HG03097 (cell line): ENCODE data around the gene CXCR4.

Experiments used
- ATAC-seq: cut with Tn5 transposase; IDR thresholded peaks from one replicate; pipeline ENCODE4 v1.9.1; 2021; ENCODE audit not compliant: unreplicated experiment, low FRiP score

The CXCR4 gene

GRCh38 chr2:136131961-136132824, 14.2 kb upstream of the CXCR4 start:
- ATAC-seq: peak; percentile 71

GRCh38 chr2:136131484-136131960, 13.6 kb upstream of the CXCR4 start:
- peak; percentile 3 for ATAC-seq

- no peak for ATAC-seq
Measured at GRCh38 chr2:136130511-136130910, 12.6 kb upstream of the CXCR4 start.

GRCh38 chr2:136130045-136130444, 12.1 kb upstream of the CXCR4 start:
- no peak for ATAC-seq

- no peak for ATAC-seq
Measured at GRCh38 chr2:136129601-136130000, 11.7 kb upstream of the CXCR4 start.

GRCh38 chr2:136128905-136129304, 11.0 kb upstream of the CXCR4 start:
- no peak for ATAC-seq

DNA sequence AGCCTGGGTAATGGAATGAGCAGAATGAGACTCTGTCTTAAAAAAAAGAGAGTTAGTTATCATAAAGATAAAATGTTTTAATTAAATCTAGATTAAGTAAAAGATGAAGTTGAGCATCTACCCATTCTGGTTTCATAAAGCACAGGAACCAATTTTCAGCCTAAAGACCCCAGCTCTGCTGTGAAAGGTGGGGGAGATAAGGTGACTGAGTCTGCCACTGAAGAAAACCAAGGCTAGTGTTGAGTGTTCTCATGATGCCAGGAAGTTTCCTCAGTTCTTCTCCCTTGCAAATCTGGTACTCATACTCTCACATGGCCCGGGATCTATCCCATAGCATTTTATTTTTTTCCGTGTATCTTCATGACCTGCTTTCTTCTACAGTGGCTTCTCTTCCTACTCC, 10.4 kb upstream of the CXCR4 start:
- ATAC-seq: no peak

- no peak for ATAC-seq
Measured at GRCh38 chr2:136127356-136127755, 9.4 kb upstream of the CXCR4 start.

GRCh38 chr2:136126421-136126926, 8.5 kb upstream of the CXCR4 start:
- ATAC-seq: no peak

GRCh38 chr2:136126021-136126420, 8.1 kb upstream of the CXCR4 start:
- no peak for ATAC-seq

- no peak for ATAC-seq
Measured at GRCh38 chr2:136125236-136125635, 7.3 kb upstream of the CXCR4 start.

DNA sequence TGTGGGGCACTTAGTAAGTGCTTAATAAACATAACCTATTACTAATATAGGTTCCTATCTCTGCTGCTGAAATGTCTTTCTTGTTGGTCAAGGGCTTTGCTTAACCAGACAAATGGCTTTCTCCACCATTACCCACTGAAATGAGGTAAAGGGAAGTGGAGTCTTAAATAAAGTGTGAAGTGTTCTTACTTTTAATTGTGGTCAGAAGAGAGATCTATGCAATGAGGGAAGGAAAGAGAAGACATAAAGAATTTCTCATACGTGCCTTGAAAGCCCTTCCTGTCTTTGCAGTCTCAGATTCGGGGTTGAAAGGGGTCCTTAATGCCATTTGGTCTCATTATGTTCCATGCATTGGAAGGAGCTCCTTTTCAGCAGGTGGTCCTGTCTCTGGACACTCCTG, 6.9 kb upstream of the CXCR4 start:
- no peak for ATAC-seq

DNA sequence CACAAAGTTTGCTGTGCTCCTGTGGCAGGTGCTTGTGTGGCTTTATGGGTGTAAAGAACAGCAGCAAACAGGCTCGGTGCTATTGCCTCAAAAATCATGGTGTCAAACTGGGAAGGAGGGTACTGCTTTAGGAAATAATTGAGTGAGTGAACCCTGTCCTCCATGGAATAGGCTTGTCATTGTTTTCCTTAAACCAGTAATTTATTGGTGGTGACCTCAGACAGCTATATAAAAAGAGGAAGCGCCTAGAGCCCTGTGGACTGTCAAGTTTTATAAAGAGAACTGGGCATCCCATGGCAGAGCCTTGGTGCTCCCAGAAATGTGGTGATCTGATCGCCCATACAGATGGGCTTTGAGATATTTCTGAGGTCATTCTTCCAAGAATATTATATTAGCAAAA, 4.7 kb upstream of the CXCR4 start:
- ATAC-seq: no peak

DNA sequence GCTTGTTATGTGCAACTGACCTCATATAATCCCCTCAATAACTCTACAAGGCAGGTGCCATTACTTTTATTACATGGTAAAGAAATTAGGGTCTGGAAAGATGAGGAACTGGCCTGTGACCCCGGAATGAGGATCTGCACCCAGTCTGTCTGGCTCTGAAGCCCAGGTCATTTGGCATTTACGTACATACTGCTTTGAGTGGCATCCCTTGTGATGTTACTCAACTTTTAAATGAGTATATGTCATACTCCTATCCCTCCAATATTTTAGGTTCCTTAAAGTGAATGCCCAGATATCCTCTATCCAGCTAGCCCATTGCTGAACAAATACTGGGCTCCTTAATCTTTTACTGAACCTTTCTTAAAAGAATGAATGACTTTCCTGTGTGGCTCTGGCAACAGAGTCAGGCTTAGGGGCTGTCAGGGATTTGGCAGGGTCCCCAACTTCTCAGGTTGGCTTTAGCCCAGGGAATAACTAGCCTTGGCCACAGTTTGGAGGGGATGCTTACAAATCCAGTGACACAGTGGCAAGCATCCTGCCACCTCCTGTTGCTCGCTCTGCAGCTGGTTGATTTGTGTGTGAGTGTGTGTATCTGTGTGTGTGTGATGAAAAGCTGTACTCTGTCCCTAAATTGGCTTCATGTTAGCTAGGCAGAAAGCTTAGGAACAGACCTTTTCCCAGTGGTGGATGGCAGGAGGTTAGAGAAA, 3.4 kb upstream of the CXCR4 start:
- ATAC-seq: no peak

GRCh38 chr2:136119717-136120675, 2.0 kb upstream of the CXCR4 start:
- no peak for ATAC-seq

DNA sequence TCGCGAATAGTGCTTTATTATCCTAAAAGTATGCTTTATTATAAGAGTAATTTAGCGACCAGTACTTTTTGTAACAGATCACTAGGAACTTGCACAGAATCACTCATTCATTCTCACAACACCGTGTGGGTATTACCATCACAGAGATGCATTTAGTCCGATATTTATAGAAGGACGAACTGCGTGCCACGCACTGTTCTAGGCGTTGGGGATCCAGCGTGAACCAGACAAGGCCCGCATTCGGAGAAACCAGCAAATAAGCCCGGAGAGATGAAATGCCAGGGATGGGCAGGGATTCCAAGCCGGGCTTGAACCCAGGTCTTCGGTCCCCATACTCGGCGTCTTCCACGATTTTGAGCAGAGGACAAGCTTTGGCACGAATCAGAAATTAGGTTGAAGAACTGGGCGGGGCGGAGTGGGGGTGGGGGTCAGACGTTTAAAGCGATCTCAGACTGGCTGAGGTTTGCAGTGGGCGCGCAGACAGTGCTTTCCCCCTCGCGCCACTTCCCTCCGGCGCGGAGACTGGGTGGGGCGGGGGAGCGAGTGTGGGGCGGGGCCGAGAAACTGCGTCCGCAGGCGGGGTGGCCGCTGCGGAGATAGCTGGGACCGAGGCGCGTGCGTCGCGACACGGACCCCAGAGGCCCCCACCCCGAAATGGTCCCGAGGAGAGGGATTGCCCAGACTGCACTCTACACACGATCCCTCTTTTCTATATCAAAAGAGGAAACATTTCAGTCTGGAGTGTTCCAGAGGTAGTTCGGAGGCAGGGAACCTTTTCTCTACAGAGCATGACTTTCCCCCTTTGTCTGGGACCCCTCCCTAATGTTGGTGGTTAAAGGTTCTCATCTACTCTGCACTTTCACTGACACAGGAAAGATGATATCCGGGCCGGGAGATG, 1.1 kb upstream of the CXCR4 start:
- ATAC-seq: no peak

GRCh38 chr2:136117391-136117841, 533 bp downstream of the CXCR4 start:
- peak; percentile 7 for ATAC-seq

- peak; percentile 56 for ATAC-seq
Measured at GRCh38 chr2:136116813-136117390, 1.0 kb downstream of the CXCR4 start.
